T-helper 2 cell (primary cell): ENCODE results near the gene EVX2.

ENCODE experiments used
- DNase-seq, 5 experiments: peaks; one replicate each; pipeline versions ENCODE4 v3.0.0 to v3.0.0-alpha.2; 2012 to 2022

Gene EVX2

DNA sequence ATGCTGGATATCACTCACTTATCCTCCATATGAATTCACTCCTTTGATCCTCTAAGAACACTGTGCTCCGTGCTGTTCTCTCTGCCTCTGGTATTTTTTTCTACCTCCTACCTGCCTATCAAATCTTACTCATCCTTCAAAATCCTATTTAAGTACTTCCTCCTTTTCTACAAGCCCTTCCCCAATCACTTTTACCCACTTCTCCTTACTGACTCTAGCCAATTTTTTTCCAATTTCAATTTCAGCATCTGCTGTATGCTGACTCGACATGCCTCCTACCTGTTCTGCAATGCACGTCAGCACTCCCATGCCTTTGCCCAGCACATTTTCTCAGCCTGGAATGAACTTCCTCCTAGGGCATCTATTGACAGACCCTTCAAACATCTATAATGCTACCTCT lies 44.4 kb downstream of the EVX2 start:
- no peak for DNase-seq

DNA sequence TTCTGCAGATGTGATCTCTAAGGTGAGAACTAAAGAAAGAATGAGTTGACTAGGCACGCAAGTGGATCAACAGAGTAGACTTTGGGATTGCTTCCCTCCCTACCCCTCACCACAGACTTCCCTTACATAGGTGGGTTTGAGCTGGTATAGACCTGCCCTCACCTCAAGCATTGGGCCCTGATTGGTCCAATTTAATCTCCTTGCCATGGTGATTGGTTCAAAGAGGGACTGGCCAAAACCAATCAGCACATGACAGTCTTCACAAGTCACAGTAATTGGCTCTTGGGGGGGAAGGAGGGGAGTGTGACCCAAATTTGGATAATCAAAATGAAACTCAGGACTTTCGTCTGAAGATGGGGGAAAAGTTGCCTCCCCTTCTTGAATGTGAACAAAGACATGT lies 45.1 kb downstream of the EVX2 start:
- DNase-seq = no peak

GRCh38 chr2:176035013-176035691 lies 48.6 kb downstream of the EVX2 start:
- DNase-seq = no peak

GRCh38 chr2:176027806-176028205 lies 56.0 kb downstream of the EVX2 start:
- no peak for DNase-seq
